ENCODE results near the gene C1QTNF3. TPM values are rescaled to one million over a fixed set of nuclear protein-coding genes. Genes with fewer than 3 reads are reported as not detected.
"Not testable (repeated sequence)": the region's sequence is repeated elsewhere in the genome, so short reads cannot be mapped to it uniquely, and the experiment has no call there.

The C1QTNF3 gene, protein sequence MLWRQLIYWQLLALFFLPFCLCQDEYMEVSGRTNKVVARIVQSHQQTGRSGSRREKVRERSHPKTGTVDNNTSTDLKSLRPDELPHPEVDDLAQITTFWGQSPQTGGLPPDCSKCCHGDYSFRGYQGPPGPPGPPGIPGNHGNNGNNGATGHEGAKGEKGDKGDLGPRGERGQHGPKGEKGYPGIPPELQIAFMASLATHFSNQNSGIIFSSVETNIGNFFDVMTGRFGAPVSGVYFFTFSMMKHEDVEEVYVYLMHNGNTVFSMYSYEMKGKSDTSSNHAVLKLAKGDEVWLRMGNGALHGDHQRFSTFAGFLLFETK
- total RNA-seq, result 1 to 10 TPM; 1.6 to 8.2 TPM

GRCh38 chr5:34043099-34043876 is at the start of gene C1QTNF3:
Gene C1QTNF3 (minus strand): TSS chr5:34043213. CDS start chr5:34043125, 88 bp downstream.
- WGBS, result 25% methylated on average over 10 of the region's 10 CpGs
- no peak for DNase-seq (ENCODE audit: low spot score)
- Histone ChIP-seq H3K27me3 (replicated peaks; ENCODE audit: insufficient read depth) (no peaks in the 10 kb centered on the region), H3K4me1 (replicated peaks) (no peaks in the 10 kb centered on the region), H3K9me3 (no peaks in the 10 kb centered on the region), H3K4me3 (no peak within 1 kb of the TSS), H3K36me3 (no peaks in the 10 kb centered on the region), H3K27ac (no peak within 1 kb of the TSS)
- TF ChIP-seq POLR2AphosphoS5 (IDR thresholded peaks at IDR 0.05) (no peak), CTCF (IDR thresholded peaks at IDR 0.05) (no peak), POLR2A (IDR thresholded peaks at IDR 0.05) (no peak)
- intact Hi-C loops (cut with DNase I), result no loop called here

- intact Hi-C loops (cut with DNase I); DNase-seq (ENCODE audit: low spot score); H3K27me3 ChIP-seq (replicated peaks; ENCODE audit: insufficient read depth); H3K36me3 ChIP-seq; H3K9me3 ChIP-seq; H3K4me1 ChIP-seq (replicated peaks); H3K27ac ChIP-seq; H3K4me3 ChIP-seq: not testable (repeated sequence)
- 92% methylated on average over 7 of the region's 7 CpGs for WGBS
Measured at GRCh38 chr5:34091039-34091438, 48.0 kb upstream of the C1QTNF3 start.

DNA sequence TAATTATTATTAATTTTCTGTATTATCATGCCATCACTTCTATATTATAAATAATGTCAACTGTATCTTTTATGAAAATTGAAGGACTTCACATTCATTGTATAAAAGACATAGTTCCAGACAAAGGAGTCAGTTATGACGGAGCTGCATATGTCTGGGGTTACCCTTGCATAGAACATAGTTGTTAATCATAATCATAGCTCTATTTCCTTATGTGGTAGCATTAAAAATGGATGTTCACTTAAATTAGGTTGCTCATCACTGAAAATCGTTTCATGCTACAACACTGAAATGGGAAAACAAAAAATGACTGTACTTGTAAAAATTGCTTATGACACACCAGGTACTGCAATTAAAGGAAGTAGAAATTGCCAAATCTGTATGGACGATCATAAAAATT is 46.8 kb upstream of the C1QTNF3 start:
- H3K27ac ChIP-seq; H3K27me3 ChIP-seq (replicated peaks; ENCODE audit: insufficient read depth); intact Hi-C loops (cut with DNase I); DNase-seq (ENCODE audit: low spot score); H3K4me3 ChIP-seq; H3K4me1 ChIP-seq (replicated peaks); H3K9me3 ChIP-seq; H3K36me3 ChIP-seq: not testable (repeated sequence)
- WGBS, result 77% methylated on average over 3 of the region's 3 CpGs

GRCh38 chr5:34087728-34088127 is 44.7 kb upstream of the C1QTNF3 start:
- H3K36me3 ChIP-seq; intact Hi-C loops (cut with DNase I); H3K27ac ChIP-seq; H3K4me1 ChIP-seq (replicated peaks); H3K27me3 ChIP-seq (replicated peaks; ENCODE audit: insufficient read depth); H3K4me3 ChIP-seq; DNase-seq (ENCODE audit: low spot score); H3K9me3 ChIP-seq: not testable (repeated sequence)
- 56% methylated on average over 3 of the region's 3 CpGs for WGBS

DNA sequence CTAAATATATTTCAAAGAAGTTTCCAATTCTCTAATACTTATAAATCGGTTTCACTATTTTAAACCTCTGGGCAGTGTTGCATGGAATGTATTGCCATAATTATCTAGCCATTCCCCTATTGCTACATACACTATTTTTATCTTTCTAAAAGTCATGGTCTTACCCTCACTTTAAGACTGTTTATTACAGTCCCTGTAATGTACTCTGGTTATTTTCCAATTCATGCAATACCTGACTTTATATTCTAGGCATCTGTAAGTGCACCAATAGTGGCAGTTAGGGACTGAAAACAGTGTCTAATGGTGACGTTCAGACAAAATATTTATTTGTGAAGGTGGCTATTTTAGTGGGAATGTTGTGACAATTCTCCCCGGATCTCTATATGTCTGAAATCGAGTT is 40.9 kb upstream of the C1QTNF3 start:
- H3K36me3 ChIP-seq; H3K27ac ChIP-seq; intact Hi-C loops (cut with DNase I); H3K4me3 ChIP-seq; H3K4me1 ChIP-seq (replicated peaks); DNase-seq (ENCODE audit: low spot score); H3K27me3 ChIP-seq (replicated peaks; ENCODE audit: insufficient read depth); H3K9me3 ChIP-seq: not testable (repeated sequence)
- WGBS, result 79% methylated on average over 4 of the region's 4 CpGs

GRCh38 chr5:34079505-34079904 is 36.5 kb upstream of the C1QTNF3 start:
- intact Hi-C loops (cut with DNase I); H3K27me3 ChIP-seq (replicated peaks; ENCODE audit: insufficient read depth); DNase-seq (ENCODE audit: low spot score); H3K27ac ChIP-seq; H3K4me1 ChIP-seq (replicated peaks); H3K9me3 ChIP-seq; H3K36me3 ChIP-seq; H3K4me3 ChIP-seq: not testable (repeated sequence)
- 97% methylated on average over 2 of the region's 2 CpGs for WGBS

GRCh38 chr5:34077636-34078035 is 34.6 kb upstream of the C1QTNF3 start:
- H3K4me3 ChIP-seq; H3K27ac ChIP-seq; H3K4me1 ChIP-seq (replicated peaks); DNase-seq (ENCODE audit: low spot score); intact Hi-C loops (cut with DNase I); H3K9me3 ChIP-seq; H3K36me3 ChIP-seq; H3K27me3 ChIP-seq (replicated peaks; ENCODE audit: insufficient read depth): not testable (repeated sequence)
- WGBS, result 94% methylated on average over 2 of the region's 2 CpGs

- intact Hi-C loops (cut with DNase I); H3K4me3 ChIP-seq; H3K27me3 ChIP-seq (replicated peaks; ENCODE audit: insufficient read depth); DNase-seq (ENCODE audit: low spot score); H3K36me3 ChIP-seq; H3K4me1 ChIP-seq (replicated peaks); H3K27ac ChIP-seq; H3K9me3 ChIP-seq: not testable (repeated sequence)
- WGBS, result 37% methylated on average over 5 of the region's 5 CpGs
Measured at GRCh38 chr5:34076719-34077364, 33.8 kb upstream of the C1QTNF3 start.

GRCh38 chr5:34074472-34074871 is 31.5 kb upstream of the C1QTNF3 start:
- H3K27me3 ChIP-seq (replicated peaks; ENCODE audit: insufficient read depth); H3K27ac ChIP-seq; intact Hi-C loops (cut with DNase I); H3K4me3 ChIP-seq; H3K9me3 ChIP-seq; H3K4me1 ChIP-seq (replicated peaks); H3K36me3 ChIP-seq; DNase-seq (ENCODE audit: low spot score): not testable (repeated sequence)
- 87% methylated on average over 3 of the region's 3 CpGs for WGBS

- intact Hi-C loops (cut with DNase I); H3K9me3 ChIP-seq; H3K36me3 ChIP-seq; H3K27me3 ChIP-seq (replicated peaks; ENCODE audit: insufficient read depth); DNase-seq (ENCODE audit: low spot score); H3K4me3 ChIP-seq; H3K27ac ChIP-seq; H3K4me1 ChIP-seq (replicated peaks): not testable (repeated sequence)
- WGBS, result 69% methylated on average over 2 of the region's 3 CpGs
Measured at GRCh38 chr5:34074071-34074470, 31.1 kb upstream of the C1QTNF3 start.

DNA sequence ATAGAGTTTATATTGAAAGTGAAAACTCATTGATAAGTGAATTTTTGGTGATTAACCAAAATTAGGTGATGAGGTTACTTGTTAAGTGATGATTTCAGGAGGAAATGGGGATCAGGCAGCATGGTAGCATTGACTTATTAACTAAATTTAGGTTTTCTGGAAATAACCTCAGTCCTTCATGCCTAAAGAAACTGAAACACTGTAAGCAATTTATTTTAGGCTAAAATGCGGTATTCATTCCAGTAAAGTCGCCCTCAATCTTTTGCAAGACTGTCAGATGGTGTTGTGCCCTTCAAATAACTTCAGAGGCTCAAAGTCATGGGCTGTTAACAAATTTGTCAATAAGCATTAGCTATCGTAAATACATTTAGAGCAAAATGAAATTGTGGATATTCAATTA is 27.6 kb upstream of the C1QTNF3 start:
- H3K4me3 ChIP-seq; H3K4me1 ChIP-seq (replicated peaks); H3K27me3 ChIP-seq (replicated peaks; ENCODE audit: insufficient read depth); intact Hi-C loops (cut with DNase I); H3K36me3 ChIP-seq; H3K9me3 ChIP-seq; H3K27ac ChIP-seq; DNase-seq (ENCODE audit: low spot score): not testable (repeated sequence)
- 100% methylated on average over 3 of the region's 3 CpGs for WGBS
